HCT116 (cell line): ENCODE results near the gene ARL5C. TPM values are rescaled to one million over a fixed set of nuclear protein-coding genes. Genes with fewer than 3 reads are reported as not detected.

Experiments used
- ATAC-seq: fragments of 200-7000 bp; cut with Tn5 transposase; 2 replicates; pipeline ENCODE4 v1.9.1; 2020; ENCODE audit warnings: mild to moderate bottlenecking, moderate library complexity
- BruUV-seq: library from RNA; stranded (reverse); fragments of 400-500 nt; replicated peaks from 2 replicates; lab custom pipeline; 2021; lab: Mats Ljungman, UMichigan
- CTCF ChIA-PET: fragments of 300-600 bp; sonication (Branson Sonifier 250); formaldehyde crosslinking; loops from one replicate; lab custom pipeline; 2021; ENCODE audit warnings: antibody characterized with exemption; lab: Charles Lee
- POLR2A ChIA-PET: fragments of 300-600, 350-600 bp; sonication (Branson Sonifier 250); formaldehyde crosslinking; loops from one replicate; lab custom pipeline; 2021; ENCODE audit warnings: antibody characterized with exemption; lab: Charles Lee
- RAD21 ChIA-PET, 2 experiments: fragments of 300-600 bp; sonication (Branson Sonifier 250); formaldehyde crosslinking; loops; one replicate each; lab custom pipeline; 2023; ENCODE audit warnings: low total read pairs in 2 of 2; ENCODE audit not compliant: uncharacterized antibody in 2 of 2, unreplicated experiment in 2 of 2, low non-redundant PET in 1 of 2; lab: Charles Lee
- DNase-seq: peaks from one replicate; pipeline ENCODE4 v3.0.0-alpha.2; 2010; ENCODE audit warnings: low read depth, low spot score
- H2AFZ ChIP-seq: fragments of 200-600 bp; shearing (Covaris generic), sonication (generic); 2 replicates; pipeline ENCODE4 v1.6.1; 2017; ENCODE audit warnings: low read depth, mixed run types, mixed read lengths, antibody characterized with exemption, low read length; ENCODE audit not compliant: poor library complexity, severe bottlenecking
- H3K27ac ChIP-seq: 2 replicates; pipeline ENCODE4 v1.5.1; 2012; ENCODE audit warnings: low read depth, low read length
- H3K27me3 ChIP-seq: fragments of 200-600 bp; sonication (generic); 2 replicates; pipeline ENCODE4 v1.6.1; 2016; ENCODE audit warnings: mixed run types, low read length, mixed read lengths; ENCODE audit not compliant: insufficient read depth
- H3K36me3 ChIP-seq, 2 experiments: fragments of 200-500 bp in 1 of 2; fragments of 200-600 bp in 1 of 2; sonication (Bioruptor generic) in 1 of 2; sonication (generic) in 1 of 2; 2 replicates each; pipeline versions ENCODE4 v1.5.1 to v1.6.1; 2014 to 2016; ENCODE audit warnings: low read length in 2 of 2, inconsistent platforms in 1 of 2, mixed read lengths in 1 of 2, mixed run types in 1 of 2; ENCODE audit not compliant: insufficient read depth in 2 of 2, control insufficient read depth in 1 of 2
- H3K4me1 ChIP-seq, 2 experiments: fragments of 200-600 bp in 1 of 2; sonication (generic) in 1 of 2; 2 replicates each; pipeline versions ENCODE4 v1.5.1 to v1.6.1; 2012 to 2017; ENCODE audit warnings: low read length in 2 of 2, inconsistent platforms in 1 of 2, mild to moderate bottlenecking in 1 of 2, mixed read lengths in 1 of 2, mixed run types in 1 of 2, moderate library complexity in 1 of 2; ENCODE audit not compliant: insufficient read depth in 2 of 2, control insufficient read depth in 1 of 2
- H3K4me2 ChIP-seq: fragments of 200-600 bp; sonication (generic); 2 replicates; pipeline ENCODE4 v1.6.1; 2017; ENCODE audit warnings: mixed run types, low read length, mixed read lengths
- H3K4me3 ChIP-seq, 2 experiments: fragments of 200-600 bp in 1 of 2; sonication (generic) in 1 of 2; replicated peaks in 1 of 2; 2 replicates each; pipeline ENCODE4 v1.5.1; 2011 to 2016; ENCODE audit warnings: low read length in 2 of 2, control low read depth in 1 of 2, low read depth in 1 of 2, mild to moderate bottlenecking in 1 of 2, mixed read lengths in 1 of 2, mixed run types in 1 of 2
- H3K79me2 ChIP-seq: fragments of 200-600 bp; sonication (generic); 2 replicates; pipeline ENCODE4 v1.6.1; 2017; ENCODE audit warnings: mild to moderate bottlenecking, mixed run types, low read length, moderate library complexity, mixed read lengths; ENCODE audit not compliant: insufficient read depth
- H3K9ac ChIP-seq: fragments of 200-600 bp; sonication (generic); 2 replicates; pipeline ENCODE4 v1.6.1; 2016; ENCODE audit warnings: low read length, mixed read lengths
- H3K9me2 ChIP-seq: fragments of 200-600 bp; sonication (generic), shearing (Covaris generic); 2 replicates; pipeline ENCODE4 v1.6.1; 2017; ENCODE audit warnings: mixed run types, mild to moderate bottlenecking, moderate library complexity; ENCODE audit not compliant: insufficient read depth
- H3K9me3 ChIP-seq, 2 experiments: fragments of 200-500 bp in 1 of 2; fragments of 200-600 bp in 1 of 2; sonication (Bioruptor generic) in 1 of 2; sonication (generic) in 1 of 2; 2 replicates each; pipeline ENCODE4 v1.6.1; 2014 to 2017; ENCODE audit warnings: low read length in 2 of 2, mixed read lengths in 2 of 2, inconsistent platforms in 1 of 2, low read depth in 1 of 2, mild to moderate bottlenecking in 1 of 2, mixed run types in 1 of 2, moderate library complexity in 1 of 2; ENCODE audit not compliant: control insufficient read depth in 1 of 2, insufficient read depth in 1 of 2
- H4K20me1 ChIP-seq: fragments of 200-600 bp; sonication (generic), shearing (Covaris generic); 2 replicates; pipeline ENCODE4 v1.6.1; 2017; ENCODE audit warnings: mixed run types, mild to moderate bottlenecking, moderate library complexity; ENCODE audit not compliant: insufficient read depth
- CEBPB ChIP-seq: IDR thresholded peaks from 2 replicates; pipeline ENCODE4 v1.6.1; 2012; ENCODE audit warnings: low read depth
- CTCF ChIP-seq, 3 experiments: fragments of 200-600 bp in 1 of 3; sonication (generic) in 1 of 3; IDR thresholded peaks in 2 of 3; conservative IDR thresholded peaks in 1 of 3; 2 replicates each; pipeline ENCODE4 v1.5.1; 2012 to 2017; ENCODE audit warnings: low read depth in 2 of 3, low read length in 2 of 3, antibody characterized with exemption in 1 of 3, borderline replicate concordance in 1 of 3, control low read depth in 1 of 3, mild to moderate bottlenecking in 1 of 3, mixed read lengths in 1 of 3, mixed run types in 1 of 3, moderate library complexity in 1 of 3; ENCODE audit not compliant: insufficient read depth in 1 of 3
- EGR1 ChIP-seq: IDR thresholded peaks from 2 replicates; pipeline ENCODE4 v1.6.1; 2012; ENCODE audit warnings: low read depth
- ELF1 ChIP-seq: IDR thresholded peaks from 2 replicates; pipeline ENCODE4 v1.6.1; 2012; ENCODE audit warnings: low read depth, borderline replicate concordance
- EZH2 ChIP-seq: fragments of 200-600 bp; sonication (generic); IDR thresholded peaks from 2 replicates; pipeline ENCODE4 v1.6.1; 2017; ENCODE audit warnings: antibody characterized with exemption, mixed run types
- EZH2phosphoT487 ChIP-seq: fragments of 200-600 bp; IDR thresholded peaks from 2 replicates; pipeline ENCODE4 v1.6.1; 2018; ENCODE audit warnings: antibody characterized with exemption, borderline replicate concordance
- FOSL1 ChIP-seq: IDR thresholded peaks from 2 replicates; pipeline ENCODE4 v1.6.1; 2012; ENCODE audit warnings: low read depth
- SIN3A ChIP-seq: IDR thresholded peaks from 2 replicates; pipeline ENCODE4 v1.6.1; 2012; ENCODE audit warnings: low read depth
- SP1 ChIP-seq: IDR thresholded peaks from 2 replicates; pipeline ENCODE4 v1.6.1; 2012; ENCODE audit warnings: low read depth
- ZFX ChIP-seq: fragments of 450-650 bp; IDR thresholded peaks from 2 replicates; pipeline ENCODE4 v1.6.1; 2017
- ZNF274 ChIP-seq: fragments of 200-500 bp; sonication (Bioruptor generic); IDR thresholded peaks from 2 replicates; pipeline ENCODE4 v1.6.1; 2014; ENCODE audit warnings: mild to moderate bottlenecking, low read depth, low read length, inconsistent platforms
- intact Hi-C: fragments of 100-400 bp; cut with micrococcal nuclease; formaldehyde crosslinking; loops from 2 replicates; pipeline ENCODE4 v1.10.0; 2022
- total RNA-seq: library from RNA; stranded (reverse); gene quantifications from one replicate; pipeline ENCODE4 v1.2.1, GENCODE V29; 2021; ENCODE audit not compliant: unreplicated experiment
- TF ChIP-seq, protein P1 (sequence below): IDR thresholded peaks from 2 replicates; pipeline ENCODE4 v1.6.1; 2012
- TF ChIP-seq, protein P2 (sequence below): IDR thresholded peaks from 2 replicates; pipeline ENCODE4 v1.6.1; 2012; ENCODE audit warnings: low read depth

Gene ARL5C
- total RNA-seq, 1 experiment from 2014 or later, result not detected

GRCh38 chr17:39146273-39146672, 19.7 kb downstream of the ARL5C start (continued):
- no peak for TF ChIP-seq CTCF (IDR thresholded peaks at IDR 0.05 in 2 of 3, conservative IDR thresholded peaks at IDR 0.05 in 1 of 3; ENCODE audit: borderline replicate concordance in 1 of 3, insufficient read depth in 1 of 3, low read depth in 2 of 3, low read length in 2 of 3)
- TF ChIP-seq ELF1, result no peak
- TF ChIP-seq FOSL1, result no peak
- no peak for TF ChIP-seq SP1

- Histone ChIP-seq H3K4me1 (no peaks in the 10 kb centered on the region; a peak in 1 of 4 replicates), H3K36me3 (no peaks in the 10 kb centered on the region), H3K4me3 (no peak overlapping the region), H4K20me1 (no peaks in the 10 kb centered on the region), H3K9ac (no peak overlapping the region), H3K4me2 (no peak overlapping the region), H3K79me2 (no peaks in the 10 kb centered on the region), H2AFZ (no peak overlapping the region), H3K27ac (no peak overlapping the region), H3K9me3 (no peaks in the 10 kb centered on the region), H3K27me3 (no peaks in the 10 kb centered on the region), H3K9me2 (no peaks in the 10 kb centered on the region)
- TF ChIP-seq EGR1 (no peak), EZH2 (no peak), CTCF (IDR thresholded peaks at IDR 0.05 in 2 of 3, conservative IDR thresholded peaks at IDR 0.05 in 1 of 3; ENCODE audit: borderline replicate concordance in 1 of 3, insufficient read depth in 1 of 3, low read depth in 2 of 3, low read length in 2 of 3) (no peak), SIN3A (no peak), SP1 (no peak), CEBPB (no peak), ZNF274 (no peak), ZFX (no peak), EZH2phosphoT487 (no peak)
- TF ChIP-seq, protein P1, sequence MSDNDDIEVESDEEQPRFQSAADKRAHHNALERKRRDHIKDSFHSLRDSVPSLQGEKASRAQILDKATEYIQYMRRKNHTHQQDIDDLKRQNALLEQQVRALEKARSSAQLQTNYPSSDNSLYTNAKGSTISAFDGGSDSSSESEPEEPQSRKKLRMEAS, result no peak
- TF ChIP-seq, protein P2, sequence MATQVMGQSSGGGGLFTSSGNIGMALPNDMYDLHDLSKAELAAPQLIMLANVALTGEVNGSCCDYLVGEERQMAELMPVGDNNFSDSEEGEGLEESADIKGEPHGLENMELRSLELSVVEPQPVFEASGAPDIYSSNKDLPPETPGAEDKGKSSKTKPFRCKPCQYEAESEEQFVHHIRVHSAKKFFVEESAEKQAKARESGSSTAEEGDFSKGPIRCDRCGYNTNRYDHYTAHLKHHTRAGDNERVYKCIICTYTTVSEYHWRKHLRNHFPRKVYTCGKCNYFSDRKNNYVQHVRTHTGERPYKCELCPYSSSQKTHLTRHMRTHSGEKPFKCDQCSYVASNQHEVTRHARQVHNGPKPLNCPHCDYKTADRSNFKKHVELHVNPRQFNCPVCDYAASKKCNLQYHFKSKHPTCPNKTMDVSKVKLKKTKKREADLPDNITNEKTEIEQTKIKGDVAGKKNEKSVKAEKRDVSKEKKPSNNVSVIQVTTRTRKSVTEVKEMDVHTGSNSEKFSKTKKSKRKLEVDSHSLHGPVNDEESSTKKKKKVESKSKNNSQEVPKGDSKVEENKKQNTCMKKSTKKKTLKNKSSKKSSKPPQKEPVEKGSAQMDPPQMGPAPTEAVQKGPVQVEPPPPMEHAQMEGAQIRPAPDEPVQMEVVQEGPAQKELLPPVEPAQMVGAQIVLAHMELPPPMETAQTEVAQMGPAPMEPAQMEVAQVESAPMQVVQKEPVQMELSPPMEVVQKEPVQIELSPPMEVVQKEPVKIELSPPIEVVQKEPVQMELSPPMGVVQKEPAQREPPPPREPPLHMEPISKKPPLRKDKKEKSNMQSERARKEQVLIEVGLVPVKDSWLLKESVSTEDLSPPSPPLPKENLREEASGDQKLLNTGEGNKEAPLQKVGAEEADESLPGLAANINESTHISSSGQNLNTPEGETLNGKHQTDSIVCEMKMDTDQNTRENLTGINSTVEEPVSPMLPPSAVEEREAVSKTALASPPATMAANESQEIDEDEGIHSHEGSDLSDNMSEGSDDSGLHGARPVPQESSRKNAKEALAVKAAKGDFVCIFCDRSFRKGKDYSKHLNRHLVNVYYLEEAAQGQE, result no peak
- RAD21 ChIA-PET, result no interaction called here
- CTCF ChIA-PET, result interaction anchor here (1.2 to 1.6 kb wide), 3 partner anchors 7 to 162 kb away, joined by 4 to 7 read pairs (median 4); no protein-coding TSS in a partner anchor
- no TSS peak for BruUV-seq
- no peak for DNase-seq
- POLR2A ChIA-PET, result no interaction called here
- intact Hi-C loops, result no loop called here
- no peak for ATAC-seq
Observed at GRCh38 chr17:39145143-39145542, 20.8 kb downstream of the ARL5C start.
